ENCODE results near the gene RASL10B.

The RASL10B gene

DNA sequence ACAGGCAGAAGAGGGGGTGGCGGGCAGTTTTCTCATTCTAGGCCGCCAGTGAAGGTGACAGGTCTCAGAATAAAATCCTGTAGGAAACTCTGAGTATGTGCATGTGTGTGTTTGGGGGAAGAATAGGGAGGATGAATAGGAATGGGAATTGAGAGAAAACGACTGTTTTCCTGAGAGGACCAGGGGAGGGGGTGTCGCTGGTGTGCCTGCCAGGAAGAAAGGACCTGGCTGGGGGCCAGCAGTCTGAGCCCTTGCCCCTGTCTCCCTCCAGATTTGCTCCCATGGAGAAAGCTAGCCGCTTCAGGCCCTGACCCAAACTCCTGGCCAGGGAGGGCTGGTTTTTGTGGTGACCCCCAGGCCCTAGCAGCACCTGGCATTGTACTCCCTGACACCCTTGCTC, 43.6 kb downstream of the RASL10B start:
- DNase-seq: no peak
- in situ Hi-C loops (cut with HindIII; ENCODE audit: low pct_ligation_motif_present, low sequenced_read_pairs): no loop called here
- H3K27ac ChIP-seq: no peak overlapping the region
- no peak for TF ChIP-seq CTCF (IDR thresholded peaks at IDR 0.05; ENCODE audit: low read depth, low read length, missing control alignments)
- no peaks in the 10 kb centered on the region for H3K27me3 ChIP-seq (replicated peaks)
- H3K4me3 ChIP-seq (ENCODE audit: low read depth, low read length): no peak overlapping the region
- H3K36me3 ChIP-seq (replicated peaks): no peaks in the 10 kb centered on the region

GRCh38 chr17:35775583-35775982, 44.1 kb downstream of the RASL10B start:
- Histone ChIP-seq H3K27me3 (replicated peaks) (no peaks in the 10 kb centered on the region), H3K4me3 (ENCODE audit: low read depth, low read length) (no peak overlapping the region), H3K27ac (no peak overlapping the region), H3K36me3 (replicated peaks) (no peaks in the 10 kb centered on the region)
- in situ Hi-C loops (cut with HindIII; ENCODE audit: low pct_ligation_motif_present, low sequenced_read_pairs): no loop called here
- no peak for DNase-seq
- TF ChIP-seq CTCF (IDR thresholded peaks at IDR 0.05; ENCODE audit: low read depth, low read length, missing control alignments): no peak

DNA sequence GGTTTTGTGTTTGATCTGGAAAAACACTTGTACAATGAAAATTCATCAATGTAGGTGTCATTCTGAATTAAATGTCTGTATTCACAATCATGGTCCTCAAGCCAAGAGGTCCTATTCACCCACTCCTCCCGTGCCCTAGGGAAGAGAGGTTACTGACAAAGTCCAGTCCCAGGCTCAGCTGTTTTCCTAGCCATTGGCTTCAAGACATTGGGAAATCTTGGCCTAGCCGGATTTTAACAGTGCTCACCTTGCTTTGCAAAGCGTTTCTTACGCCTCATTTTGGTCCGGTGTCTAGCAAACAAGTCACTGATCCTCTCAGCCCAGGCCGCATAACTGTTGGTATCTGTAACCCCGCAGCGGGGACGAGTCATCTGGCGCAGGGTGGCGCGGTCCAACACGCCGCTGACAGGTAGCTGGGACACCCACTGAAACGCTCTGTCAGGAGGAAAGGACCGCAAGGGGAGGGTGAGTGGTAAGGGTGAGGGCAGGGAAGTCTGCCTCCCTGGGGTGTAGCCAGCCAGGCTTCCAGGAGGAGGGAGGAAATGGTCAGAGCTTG, 47.3 kb downstream of the RASL10B start:
- no peak overlapping the region for H3K4me3 ChIP-seq (ENCODE audit: low read depth, low read length)
- H3K27ac ChIP-seq: no peak overlapping the region
- no peak for TF ChIP-seq CTCF (IDR thresholded peaks at IDR 0.05; ENCODE audit: low read depth, low read length, missing control alignments)
- no peak for DNase-seq
- no peaks in the 10 kb centered on the region for H3K27me3 ChIP-seq (replicated peaks)
- no peaks in the 10 kb centered on the region for H3K36me3 ChIP-seq (replicated peaks)
- in situ Hi-C loops (cut with HindIII; ENCODE audit: low pct_ligation_motif_present, low sequenced_read_pairs): no loop called here

DNA sequence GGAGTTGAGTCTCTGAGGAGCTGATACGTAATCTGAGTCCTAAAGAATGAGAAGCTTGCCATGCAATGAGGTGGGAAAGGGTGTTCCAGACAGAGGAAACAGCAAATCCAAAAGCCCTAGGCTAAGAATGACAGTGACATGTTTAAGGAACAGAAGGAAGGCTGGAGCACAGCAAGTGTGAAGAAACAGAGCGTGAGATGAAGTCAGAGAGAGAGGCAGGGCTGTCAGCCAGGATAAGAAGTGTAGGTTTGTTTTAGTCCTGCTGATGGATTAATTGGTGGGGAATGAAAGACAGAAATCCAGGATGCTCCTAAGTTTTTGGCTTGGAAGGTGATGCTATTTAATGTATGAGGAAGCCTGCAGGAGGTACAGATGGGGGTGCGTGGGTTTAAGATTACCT, 49.5 kb downstream of the RASL10B start:
- DNase-seq: no peak
- no peak overlapping the region for H3K27ac ChIP-seq
- H3K36me3 ChIP-seq (replicated peaks): no peaks in the 10 kb centered on the region
- no peak for TF ChIP-seq CTCF (IDR thresholded peaks at IDR 0.05; ENCODE audit: low read depth, low read length, missing control alignments)
- in situ Hi-C loops (cut with HindIII; ENCODE audit: low pct_ligation_motif_present, low sequenced_read_pairs): no loop called here
- no peaks in the 10 kb centered on the region for H3K27me3 ChIP-seq (replicated peaks)
- H3K4me3 ChIP-seq (ENCODE audit: low read depth, low read length): no peak overlapping the region

DNA sequence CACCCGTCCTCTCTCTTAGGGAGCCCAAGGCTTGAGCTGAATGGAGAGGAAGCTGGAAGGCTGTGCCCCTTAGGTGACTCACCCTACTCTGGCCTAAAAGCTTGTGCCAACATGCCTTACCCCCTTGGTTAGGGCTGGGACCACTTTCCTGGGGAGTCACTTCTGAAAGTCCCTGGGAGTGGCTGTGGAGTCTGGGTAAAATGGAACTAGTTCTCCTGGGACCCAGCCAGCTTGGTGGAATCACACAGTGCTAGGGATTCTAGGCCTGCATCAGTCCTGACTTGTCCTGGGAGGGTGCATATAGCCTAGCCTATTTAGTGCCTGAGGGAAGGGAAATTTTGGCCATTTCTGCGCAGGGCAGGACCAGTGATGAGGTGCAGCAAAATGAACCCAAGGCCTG, 53.5 kb downstream of the RASL10B start:
- Histone ChIP-seq H3K4me3 (ENCODE audit: low read depth, low read length) (no peak overlapping the region), H3K27me3 (replicated peaks) (no peaks in the 10 kb centered on the region), H3K36me3 (replicated peaks) (no peaks in the 10 kb centered on the region), H3K27ac (no peak overlapping the region)
- TF ChIP-seq CTCF (IDR thresholded peaks at IDR 0.05; ENCODE audit: low read depth, low read length, missing control alignments): no peak
- DNase-seq: no peak
- in situ Hi-C loops (cut with HindIII; ENCODE audit: low pct_ligation_motif_present, low sequenced_read_pairs): no loop called here

GRCh38 chr17:35786941-35787432, 55.5 kb downstream of the RASL10B start:
- DNase-seq: no peak
- Histone ChIP-seq H3K27me3 (replicated peaks) (no peaks in the 10 kb centered on the region), H3K4me3 (ENCODE audit: low read depth, low read length) (no peak overlapping the region), H3K36me3 (replicated peaks) (no peaks in the 10 kb centered on the region), H3K27ac (peak overlapping the region; percentile 15)
- no peak for TF ChIP-seq CTCF (IDR thresholded peaks at IDR 0.05; ENCODE audit: low read depth, low read length, missing control alignments)
- in situ Hi-C loops (cut with HindIII; ENCODE audit: low pct_ligation_motif_present, low sequenced_read_pairs): no loop called here

Data from brain microvascular endothelial cell (primary cell).